Esophagus muscularis mucosa (tissue), 3 donors: ENCODE measurements around the gene UBE2B.

Experiments
- POLR2A ChIP-seq: fragments of 450-650 bp; IDR thresholded peaks from one replicate; pipeline ENCODE4 v1.6.1; 2017; ENCODE audit warnings: antibody characterized with exemption, moderate library complexity, mild to moderate bottlenecking, low read depth
- TF ChIP-seq, protein P1 (sequence below), 3 experiments: fragments of 200-600 bp in 2 of 3; fragments of 450-650 bp in 1 of 3; sonication (generic) in 2 of 3; IDR thresholded peaks; one replicate each; pipeline ENCODE4 v1.5.1; 2017 to 2019; ENCODE audit warnings: antibody characterized with exemption in 3 of 3, mild to moderate bottlenecking in 2 of 3, moderate library complexity in 1 of 3

DNA sequence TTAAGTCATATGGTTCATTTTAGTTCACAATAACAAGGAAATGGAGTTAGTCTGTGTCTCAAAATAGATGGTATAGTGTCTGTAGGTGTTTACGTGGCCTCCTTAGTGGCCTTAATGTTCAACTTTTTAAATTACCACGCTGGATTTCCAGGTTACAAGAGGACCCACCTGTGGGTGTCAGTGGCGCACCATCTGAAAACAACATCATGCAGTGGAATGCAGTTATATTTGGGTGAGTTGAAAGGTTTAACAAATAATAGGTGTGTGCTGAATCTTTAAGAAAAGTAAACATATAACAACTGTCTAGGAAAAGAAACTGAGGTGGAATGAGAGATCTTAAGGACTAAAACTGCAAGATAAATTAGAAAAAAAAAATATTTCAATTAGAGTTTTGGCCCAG, 2.9 kb downstream of the UBE2B start:
- TF ChIP-seq, protein P1, sequence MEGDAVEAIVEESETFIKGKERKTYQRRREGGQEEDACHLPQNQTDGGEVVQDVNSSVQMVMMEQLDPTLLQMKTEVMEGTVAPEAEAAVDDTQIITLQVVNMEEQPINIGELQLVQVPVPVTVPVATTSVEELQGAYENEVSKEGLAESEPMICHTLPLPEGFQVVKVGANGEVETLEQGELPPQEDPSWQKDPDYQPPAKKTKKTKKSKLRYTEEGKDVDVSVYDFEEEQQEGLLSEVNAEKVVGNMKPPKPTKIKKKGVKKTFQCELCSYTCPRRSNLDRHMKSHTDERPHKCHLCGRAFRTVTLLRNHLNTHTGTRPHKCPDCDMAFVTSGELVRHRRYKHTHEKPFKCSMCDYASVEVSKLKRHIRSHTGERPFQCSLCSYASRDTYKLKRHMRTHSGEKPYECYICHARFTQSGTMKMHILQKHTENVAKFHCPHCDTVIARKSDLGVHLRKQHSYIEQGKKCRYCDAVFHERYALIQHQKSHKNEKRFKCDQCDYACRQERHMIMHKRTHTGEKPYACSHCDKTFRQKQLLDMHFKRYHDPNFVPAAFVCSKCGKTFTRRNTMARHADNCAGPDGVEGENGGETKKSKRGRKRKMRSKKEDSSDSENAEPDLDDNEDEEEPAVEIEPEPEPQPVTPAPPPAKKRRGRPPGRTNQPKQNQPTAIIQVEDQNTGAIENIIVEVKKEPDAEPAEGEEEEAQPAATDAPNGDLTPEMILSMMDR (IDR thresholded peaks at IDR 0.05), result no peak
- no peak for TF ChIP-seq POLR2A
